Panc1 (cell line): ENCODE results near the gene ATRNL1.
A peak's percentile ranks its signal among the peaks of the same experiment; 100 is the strongest.

Experiments used
- POLR2AphosphoS5 ChIP-seq: IDR thresholded peaks from 2 replicates; pipeline ENCODE4 v1.6.1; 2012; ENCODE audit warnings: mild to moderate bottlenecking, low read depth, low read length, moderate library complexity
- SIN3A ChIP-seq: IDR thresholded peaks from 2 replicates; pipeline ENCODE4 v1.6.1; 2012; ENCODE audit warnings: low read depth, mild to moderate bottlenecking, low read length, moderate library complexity, borderline replicate concordance; ENCODE audit not compliant: insufficient read depth
- TF ChIP-seq, protein P1 (sequence below): fragments of 450-650 bp; IDR thresholded peaks from 2 replicates; pipeline ENCODE4 v1.5.1; 2017; ENCODE audit warnings: mild to moderate bottlenecking
- TF ChIP-seq, protein P2 (sequence below), 2 experiments: IDR thresholded peaks; 2 replicates each; pipeline ENCODE4 v1.6.1; 2011 to 2012; ENCODE audit warnings: low read depth in 2 of 2, control low read depth in 1 of 2, low read length in 1 of 2, mild to moderate bottlenecking in 1 of 2, moderate library complexity in 1 of 2; ENCODE audit not compliant: insufficient read depth in 1 of 2

DNA sequence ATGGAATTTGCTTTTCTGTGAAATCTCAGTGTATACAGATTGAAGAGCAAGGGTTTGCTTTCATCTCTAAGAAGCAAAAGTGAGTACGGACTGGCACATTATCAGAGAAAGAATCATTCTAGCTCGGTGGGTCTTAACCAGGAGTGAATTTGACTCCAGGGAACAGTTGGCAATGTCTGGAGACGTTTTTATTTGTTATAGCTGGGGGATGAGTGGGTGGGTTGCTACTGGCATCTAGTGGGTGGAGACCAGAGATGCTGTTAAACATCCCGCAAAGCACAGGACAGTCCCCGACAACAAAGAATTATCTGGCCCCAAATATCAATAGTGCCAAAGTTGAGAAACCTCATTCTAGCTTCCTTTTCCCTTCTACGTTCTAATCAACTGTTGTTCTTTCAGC is 43.8 kb upstream of the ATRNL1 start:
- TF ChIP-seq, protein P1, sequence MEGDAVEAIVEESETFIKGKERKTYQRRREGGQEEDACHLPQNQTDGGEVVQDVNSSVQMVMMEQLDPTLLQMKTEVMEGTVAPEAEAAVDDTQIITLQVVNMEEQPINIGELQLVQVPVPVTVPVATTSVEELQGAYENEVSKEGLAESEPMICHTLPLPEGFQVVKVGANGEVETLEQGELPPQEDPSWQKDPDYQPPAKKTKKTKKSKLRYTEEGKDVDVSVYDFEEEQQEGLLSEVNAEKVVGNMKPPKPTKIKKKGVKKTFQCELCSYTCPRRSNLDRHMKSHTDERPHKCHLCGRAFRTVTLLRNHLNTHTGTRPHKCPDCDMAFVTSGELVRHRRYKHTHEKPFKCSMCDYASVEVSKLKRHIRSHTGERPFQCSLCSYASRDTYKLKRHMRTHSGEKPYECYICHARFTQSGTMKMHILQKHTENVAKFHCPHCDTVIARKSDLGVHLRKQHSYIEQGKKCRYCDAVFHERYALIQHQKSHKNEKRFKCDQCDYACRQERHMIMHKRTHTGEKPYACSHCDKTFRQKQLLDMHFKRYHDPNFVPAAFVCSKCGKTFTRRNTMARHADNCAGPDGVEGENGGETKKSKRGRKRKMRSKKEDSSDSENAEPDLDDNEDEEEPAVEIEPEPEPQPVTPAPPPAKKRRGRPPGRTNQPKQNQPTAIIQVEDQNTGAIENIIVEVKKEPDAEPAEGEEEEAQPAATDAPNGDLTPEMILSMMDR: peak; percentile 11
- TF ChIP-seq POLR2AphosphoS5 (no peak), SIN3A (no peak)
- TF ChIP-seq, protein P2, sequence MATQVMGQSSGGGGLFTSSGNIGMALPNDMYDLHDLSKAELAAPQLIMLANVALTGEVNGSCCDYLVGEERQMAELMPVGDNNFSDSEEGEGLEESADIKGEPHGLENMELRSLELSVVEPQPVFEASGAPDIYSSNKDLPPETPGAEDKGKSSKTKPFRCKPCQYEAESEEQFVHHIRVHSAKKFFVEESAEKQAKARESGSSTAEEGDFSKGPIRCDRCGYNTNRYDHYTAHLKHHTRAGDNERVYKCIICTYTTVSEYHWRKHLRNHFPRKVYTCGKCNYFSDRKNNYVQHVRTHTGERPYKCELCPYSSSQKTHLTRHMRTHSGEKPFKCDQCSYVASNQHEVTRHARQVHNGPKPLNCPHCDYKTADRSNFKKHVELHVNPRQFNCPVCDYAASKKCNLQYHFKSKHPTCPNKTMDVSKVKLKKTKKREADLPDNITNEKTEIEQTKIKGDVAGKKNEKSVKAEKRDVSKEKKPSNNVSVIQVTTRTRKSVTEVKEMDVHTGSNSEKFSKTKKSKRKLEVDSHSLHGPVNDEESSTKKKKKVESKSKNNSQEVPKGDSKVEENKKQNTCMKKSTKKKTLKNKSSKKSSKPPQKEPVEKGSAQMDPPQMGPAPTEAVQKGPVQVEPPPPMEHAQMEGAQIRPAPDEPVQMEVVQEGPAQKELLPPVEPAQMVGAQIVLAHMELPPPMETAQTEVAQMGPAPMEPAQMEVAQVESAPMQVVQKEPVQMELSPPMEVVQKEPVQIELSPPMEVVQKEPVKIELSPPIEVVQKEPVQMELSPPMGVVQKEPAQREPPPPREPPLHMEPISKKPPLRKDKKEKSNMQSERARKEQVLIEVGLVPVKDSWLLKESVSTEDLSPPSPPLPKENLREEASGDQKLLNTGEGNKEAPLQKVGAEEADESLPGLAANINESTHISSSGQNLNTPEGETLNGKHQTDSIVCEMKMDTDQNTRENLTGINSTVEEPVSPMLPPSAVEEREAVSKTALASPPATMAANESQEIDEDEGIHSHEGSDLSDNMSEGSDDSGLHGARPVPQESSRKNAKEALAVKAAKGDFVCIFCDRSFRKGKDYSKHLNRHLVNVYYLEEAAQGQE (IDR thresholded peaks at IDR 0.05; ENCODE audit: insufficient read depth in 1 of 2, low read depth in 2 of 2, low read length in 1 of 2): no peak
